Vagina (tissue), 2 donors: ENCODE results near the gene CSTF1. TPM values are rescaled to one million over a fixed set of nuclear protein-coding genes. Genes with fewer than 3 reads are reported as not detected.

Source experiments
- DNase-seq, 2 donors: peaks; one replicate each; pipeline ENCODE4 v3.0.0-alpha.2; 2017; ENCODE audit errors: extremely low spot score in 2 of 2
- H3K27ac ChIP-seq: fragments of 200-600 bp; sonication (generic); one replicate; pipeline ENCODE4 v1.5.1; 2019
- H3K27me3 ChIP-seq: fragments of 200-600 bp; sonication (generic); one replicate; pipeline ENCODE4 v1.5.1; 2019
- H3K36me3 ChIP-seq, 2 donors: fragments of 200-600 bp; sonication (generic); one replicate each; pipeline ENCODE4 v1.5.1; 2017 to 2019
- H3K4me1 ChIP-seq: fragments of 200-600 bp; sonication (generic); one replicate; pipeline ENCODE4 v1.5.1; 2019
- H3K4me3 ChIP-seq, 2 donors: fragments of 200-600 bp; sonication (generic); 1 replicate in 1 of 2; 2 replicates in 1 of 2; pipeline ENCODE4 v1.5.1; 2016 to 2019
- H3K9me3 ChIP-seq: fragments of 200-600 bp; sonication (generic); one replicate; pipeline ENCODE4 v1.5.1; 2019
- CTCF ChIP-seq, 3 experiments: fragments of 450-650 bp in 2 of 3; fragments of 200-600 bp in 1 of 3; sonication (generic) in 1 of 3; IDR thresholded peaks; one replicate each; pipeline ENCODE4 v1.5.1; 2017 to 2019; ENCODE audit warnings: antibody characterized with exemption in 3 of 3, mild to moderate bottlenecking in 2 of 3, moderate library complexity in 2 of 3
- POLR2A ChIP-seq, 2 donors: fragments of 450-650 bp; IDR thresholded peaks; one replicate each; pipeline ENCODE4 v1.6.1; 2017; ENCODE audit warnings: antibody characterized with exemption in 2 of 2, mild to moderate bottlenecking in 2 of 2, moderate library complexity in 2 of 2
- POLR2AphosphoS5 ChIP-seq, 2 donors: sonication (generic); formaldehyde crosslinking; IDR thresholded peaks; one replicate each; pipeline ENCODE4 v1.9.0; 2017; ENCODE audit warnings: antibody characterized with exemption in 2 of 2, mild to moderate bottlenecking in 2 of 2, low read depth in 1 of 2; ENCODE audit not compliant: insufficient read depth in 1 of 2
- intact Hi-C: fragments of 100-400 bp; cut with DNase I; formaldehyde crosslinking; loops from one replicate; pipeline ENCODE4 v1.15.1; 2023
- total RNA-seq: library from RNA; depleted of rRNA; stranded (reverse); fragments of >200 nt; gene quantifications from one replicate; pipeline ENCODE4 v1.2.3, GENCODE V29; 2016

Gene CSTF1
- total RNA-seq, 1 donor from 2014 or later: 27.0 TPM

- DNase-seq: peak in 1 of 2 donors; percentile 60
- TF ChIP-seq POLR2AphosphoS5 (IDR thresholded peaks at IDR 0.05; ENCODE audit: insufficient read depth in 1 of 2, low read depth in 1 of 2): no peak
- no peak for TF ChIP-seq POLR2A (IDR thresholded peaks at IDR 0.05)
- no peak for TF ChIP-seq CTCF (IDR thresholded peaks at IDR 0.05)
- Histone ChIP-seq H3K27me3 (no peaks in the 10 kb centered on the region), H3K36me3 (no peaks in the 10 kb centered on the region), H3K27ac (no peak overlapping the region), H3K4me1 (no peaks in the 10 kb centered on the region), H3K9me3 (no peaks in the 10 kb centered on the region), H3K4me3 (no peak overlapping the region)
- intact Hi-C loops: no loop called here
These were observed 32.5 kb downstream of the CSTF1 start for GRCh38 chr20:56424931-56425330.

DNA sequence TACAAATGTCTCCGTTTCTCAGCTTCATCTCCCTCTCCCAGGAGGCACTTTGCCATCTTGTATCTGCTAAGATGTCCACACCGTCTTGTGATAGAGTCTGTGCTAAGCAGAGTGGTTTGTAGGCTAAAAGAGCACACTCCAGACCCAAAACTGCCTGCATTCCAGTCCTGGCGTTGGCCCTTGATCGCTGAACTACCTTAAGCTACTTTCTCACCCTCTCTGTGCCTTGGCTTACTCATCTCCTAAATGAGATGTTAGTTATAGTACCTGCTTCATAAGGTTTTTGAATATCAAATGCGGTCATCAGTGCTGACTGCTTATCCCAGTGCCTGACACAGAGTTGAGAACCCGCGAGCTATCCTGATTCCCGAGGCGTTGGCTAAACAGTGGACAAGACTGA is 33.6 kb downstream of the CSTF1 start:
- H3K27me3 ChIP-seq: no peaks in the 10 kb centered on the region
- H3K9me3 ChIP-seq: no peaks in the 10 kb centered on the region
- H3K36me3 ChIP-seq: no peaks in the 10 kb centered on the region
- no peak overlapping the region for H3K27ac ChIP-seq
- no peak overlapping the region for H3K4me3 ChIP-seq
- intact Hi-C loops: no loop called here
- DNase-seq: peak in 1 of 2 donors; percentile 40
- no peak for TF ChIP-seq POLR2A (IDR thresholded peaks at IDR 0.05)
- TF ChIP-seq CTCF (IDR thresholded peaks at IDR 0.05): no peak
- TF ChIP-seq POLR2AphosphoS5 (IDR thresholded peaks at IDR 0.05; ENCODE audit: insufficient read depth in 1 of 2, low read depth in 1 of 2): no peak
- no peaks in the 10 kb centered on the region for H3K4me1 ChIP-seq

DNA sequence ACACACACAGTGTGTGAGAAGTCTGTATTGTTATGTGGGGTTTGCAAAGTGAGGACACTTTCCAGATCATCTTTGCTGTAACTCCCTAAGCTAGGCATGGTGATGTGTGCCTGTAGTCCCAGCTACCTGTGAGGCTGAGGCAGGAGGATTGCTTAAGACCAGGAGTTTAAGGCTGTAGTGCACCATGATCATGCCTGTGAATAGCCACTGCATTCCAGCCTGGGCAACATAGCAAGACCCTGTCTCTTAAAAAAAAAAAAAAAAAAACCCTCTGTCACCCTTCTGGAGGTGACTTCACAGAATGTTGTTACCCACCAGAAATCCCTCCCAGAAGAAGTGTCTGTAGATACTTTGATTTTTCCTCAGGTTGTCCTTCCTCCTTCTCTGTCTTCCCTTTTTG is 34.5 kb downstream of the CSTF1 start:
- no peak overlapping the region for H3K4me3 ChIP-seq
- H3K36me3 ChIP-seq: no peaks in the 10 kb centered on the region
- H3K27me3 ChIP-seq: no peaks in the 10 kb centered on the region
- TF ChIP-seq POLR2A (IDR thresholded peaks at IDR 0.05): no peak
- DNase-seq: peak in 1 of 2 donors; percentile 5
- no peaks in the 10 kb centered on the region for H3K9me3 ChIP-seq
- no peaks in the 10 kb centered on the region for H3K4me1 ChIP-seq
- intact Hi-C loops: no loop called here
- no peak overlapping the region for H3K27ac ChIP-seq

DNA sequence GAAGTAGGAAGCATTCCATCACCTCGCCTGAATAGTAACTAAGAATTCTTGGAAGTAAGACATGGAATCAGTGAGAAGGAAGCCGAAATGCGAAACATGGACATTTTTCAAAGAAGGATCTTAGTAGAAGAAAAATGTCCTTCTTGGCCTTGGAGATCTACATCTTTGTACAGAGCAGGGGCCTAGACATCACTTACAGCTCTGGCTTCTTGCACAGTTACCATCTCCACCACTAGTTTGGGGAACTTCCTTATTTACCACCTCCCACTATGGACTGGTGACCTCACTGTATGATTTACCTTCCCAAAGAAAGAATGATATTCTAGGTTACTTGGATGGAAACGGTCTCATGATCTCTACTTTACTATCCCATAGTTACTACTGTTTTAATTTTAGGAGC is 35.4 kb downstream of the CSTF1 start:
- Histone ChIP-seq H3K4me3 (no peak overlapping the region), H3K27me3 (no peaks in the 10 kb centered on the region), H3K27ac (no peak overlapping the region), H3K4me1 (no peaks in the 10 kb centered on the region), H3K9me3 (no peaks in the 10 kb centered on the region), H3K36me3 (no peaks in the 10 kb centered on the region)
- DNase-seq: no peak
- no peak for TF ChIP-seq CTCF (IDR thresholded peaks at IDR 0.05)
- no peak for TF ChIP-seq POLR2A (IDR thresholded peaks at IDR 0.05)
- TF ChIP-seq POLR2AphosphoS5 (IDR thresholded peaks at IDR 0.05; ENCODE audit: insufficient read depth in 1 of 2, low read depth in 1 of 2): no peak
- intact Hi-C loops: no loop called here

DNA sequence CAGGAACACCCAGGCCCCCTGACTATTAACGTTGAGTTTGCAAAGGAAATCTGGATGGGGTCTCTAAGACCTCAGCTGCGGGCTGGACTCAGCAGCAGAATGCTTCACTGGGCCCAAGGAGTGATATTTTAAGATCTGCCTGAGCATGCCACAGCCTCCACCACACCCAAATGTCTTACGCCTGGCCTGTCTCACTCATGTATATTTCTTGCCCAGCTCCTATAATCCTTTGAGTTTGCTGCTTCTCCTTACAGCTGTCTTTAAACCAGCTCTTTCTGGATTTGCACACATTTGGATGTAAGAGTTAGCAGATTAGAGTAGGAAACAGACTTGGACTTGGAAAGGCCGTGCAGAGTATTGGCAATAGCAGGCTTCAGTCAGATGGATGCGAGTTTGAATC is 36.0 kb downstream of the CSTF1 start:
- intact Hi-C loops: no loop called here
- TF ChIP-seq POLR2AphosphoS5 (IDR thresholded peaks at IDR 0.05; ENCODE audit: insufficient read depth in 1 of 2, low read depth in 1 of 2): no peak
- no peak for TF ChIP-seq POLR2A (IDR thresholded peaks at IDR 0.05)
- TF ChIP-seq CTCF (IDR thresholded peaks at IDR 0.05): no peak
- no peak overlapping the region for H3K27ac ChIP-seq
- no peaks in the 10 kb centered on the region for H3K36me3 ChIP-seq
- no peaks in the 10 kb centered on the region for H3K27me3 ChIP-seq
- H3K4me1 ChIP-seq: no peaks in the 10 kb centered on the region
- H3K4me3 ChIP-seq: no peak overlapping the region
- H3K9me3 ChIP-seq: no peaks in the 10 kb centered on the region
- DNase-seq: no peak

DNA sequence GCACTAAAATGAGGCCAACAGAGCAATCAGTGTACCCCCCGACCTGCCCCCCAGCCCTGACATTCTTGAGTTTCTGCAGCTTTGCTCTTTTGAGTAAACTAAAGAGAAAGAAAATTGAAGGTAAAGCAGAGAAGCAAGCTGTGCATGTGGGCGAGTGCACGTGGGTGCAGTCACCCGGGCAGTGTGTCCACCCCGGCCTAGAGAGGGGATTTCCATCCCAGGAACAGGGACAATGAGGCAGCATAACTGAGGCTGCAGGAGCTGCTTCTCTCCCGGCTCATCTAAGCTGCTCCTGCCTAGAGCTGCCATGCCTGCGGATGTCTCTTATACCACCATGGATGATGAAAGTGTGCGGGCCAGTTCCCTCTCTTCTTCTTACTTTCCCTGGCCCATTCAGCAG is 36.4 kb downstream of the CSTF1 start:
- H3K27me3 ChIP-seq: no peaks in the 10 kb centered on the region
- no peaks in the 10 kb centered on the region for H3K9me3 ChIP-seq
- DNase-seq: no peak
- TF ChIP-seq POLR2A (IDR thresholded peaks at IDR 0.05) (no peak), CTCF (IDR thresholded peaks at IDR 0.05) (no peak), POLR2AphosphoS5 (IDR thresholded peaks at IDR 0.05; ENCODE audit: insufficient read depth in 1 of 2, low read depth in 1 of 2) (no peak)
- intact Hi-C loops: no loop called here
- no peaks in the 10 kb centered on the region for H3K36me3 ChIP-seq
- H3K4me3 ChIP-seq: no peak overlapping the region
- no peaks in the 10 kb centered on the region for H3K4me1 ChIP-seq
- H3K27ac ChIP-seq: no peak overlapping the region
